Astrocyte (in vitro differentiated cells and primary cell): Measurements from ENCODE around the gene LCN2.

Source experiments
- CTCF ChIP-seq: IDR thresholded peaks from 2 replicates; pipeline ENCODE4 v1.5.1; 2011; ENCODE audit warnings: low read depth, mild to moderate bottlenecking, inconsistent platforms, low read length, moderate library complexity; ENCODE audit not compliant: insufficient read depth
- EZH2 ChIP-seq: IDR thresholded peaks from 2 replicates; pipeline ENCODE4 v1.6.1; 2012; ENCODE audit warnings: mild to moderate bottlenecking, low read length, inconsistent platforms; ENCODE audit not compliant: insufficient read depth

DNA sequence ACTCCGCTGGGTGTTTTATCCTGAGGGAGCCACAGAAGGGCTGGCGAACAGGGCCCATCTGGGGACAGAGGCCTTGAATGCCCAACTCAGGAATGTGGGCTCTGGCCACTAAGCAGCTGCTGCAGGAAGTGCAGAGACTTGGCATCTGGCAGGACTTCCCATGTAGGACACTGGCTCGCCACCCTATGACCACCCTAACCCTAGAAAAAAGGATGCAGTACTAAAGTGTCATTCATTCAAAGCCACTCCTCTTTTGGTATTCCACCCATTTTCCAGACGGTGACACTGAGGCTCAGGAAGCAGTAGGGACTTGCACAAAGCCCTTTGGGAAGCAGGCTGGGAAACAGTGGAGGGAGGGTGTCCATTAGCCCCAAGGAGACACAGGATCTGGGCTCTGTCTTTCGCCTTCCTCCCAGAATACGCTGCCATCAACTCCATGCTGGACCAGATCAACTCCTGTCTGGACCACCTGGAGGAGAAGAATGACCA is 13.8 kb downstream of the LCN2 start:
- no peak for TF ChIP-seq CTCF
- no peak for TF ChIP-seq EZH2
